Uterus (tissue), 4 donors: Measurements from ENCODE around the gene MUSTN1. TPM values are rescaled to one million over a fixed set of nuclear protein-coding genes. Genes with fewer than 3 reads are reported as not detected.

Experiments used
- DNase-seq, 2 donors: peaks; one replicate each; pipeline ENCODE4 v3.0.0-alpha.2; 2019 to 2020
- H3K27ac ChIP-seq, 2 donors: fragments of 200-600 bp; sonication (generic); 1 replicate in 1 of 2; 2 replicates in 1 of 2; pipeline ENCODE4 v1.5.1; 2016 to 2018
- H3K27me3 ChIP-seq, 2 donors: fragments of 200-600 bp; sonication (generic); one replicate each; pipeline ENCODE4 v1.5.1; 2018 to 2019; ENCODE audit warnings: control low read depth in 1 of 2
- H3K36me3 ChIP-seq, 2 donors: fragments of 200-600 bp; sonication (generic); one replicate each; pipeline ENCODE4 v1.5.1; 2019; ENCODE audit warnings: control low read depth in 1 of 2
- H3K4me1 ChIP-seq, 2 donors: fragments of 200-600 bp; sonication (generic); one replicate each; pipeline ENCODE4 v1.5.1; 2018 to 2019; ENCODE audit warnings: control low read depth in 1 of 2
- H3K4me3 ChIP-seq, 2 donors: fragments of 200-600 bp; sonication (generic); 1 replicate in 1 of 2; 2 replicates in 1 of 2; pipeline ENCODE4 v1.5.1; 2018 to 2019; ENCODE audit warnings: mild to moderate bottlenecking in 1 of 2
- H3K9me3 ChIP-seq, 2 donors: fragments of 200-600 bp; sonication (generic); one replicate each; pipeline ENCODE4 v1.5.1; 2019; ENCODE audit warnings: control low read depth in 1 of 2
- POLR2A ChIP-seq, 2 donors: fragments of 450-650 bp; IDR thresholded peaks; one replicate each; pipeline ENCODE4 v1.6.1; 2016; ENCODE audit warnings: antibody characterized with exemption in 2 of 2, mild to moderate bottlenecking in 1 of 2, moderate library complexity in 1 of 2
- intact Hi-C: fragments of 100-400 bp; cut with DNase I; formaldehyde crosslinking; loops from one replicate; pipeline ENCODE4 v1.15.1; 2023; ENCODE audit warnings: low total_unique reads
- total RNA-seq, 4 donors: library from RNA; depleted of rRNA in 3 of 4; stranded (reverse); fragments of >200 nt in 3 of 4; gene quantifications; one replicate each; pipeline versions ENCODE4 v1.1.0 to v1.2.4, GENCODE V29; 2014 to 2023
- TF ChIP-seq, protein P1 (sequence below), 4 experiments: fragments of 200-600 bp in 2 of 4; fragments of 450-650 bp in 2 of 4; sonication (generic) in 2 of 4; IDR thresholded peaks; one replicate each; pipeline ENCODE4 v1.5.1; 2016 to 2019; ENCODE audit warnings: antibody characterized with exemption in 4 of 4, mild to moderate bottlenecking in 2 of 4, moderate library complexity in 1 of 4
- donor health status: DM: yes; HTN: yes; CAD: no.

The MUSTN1 gene
- total RNA-seq, 4 donors from 2014 or later, result 1.8 to 35.2 (median 8.7) TPM; not detected in 1

DNA sequence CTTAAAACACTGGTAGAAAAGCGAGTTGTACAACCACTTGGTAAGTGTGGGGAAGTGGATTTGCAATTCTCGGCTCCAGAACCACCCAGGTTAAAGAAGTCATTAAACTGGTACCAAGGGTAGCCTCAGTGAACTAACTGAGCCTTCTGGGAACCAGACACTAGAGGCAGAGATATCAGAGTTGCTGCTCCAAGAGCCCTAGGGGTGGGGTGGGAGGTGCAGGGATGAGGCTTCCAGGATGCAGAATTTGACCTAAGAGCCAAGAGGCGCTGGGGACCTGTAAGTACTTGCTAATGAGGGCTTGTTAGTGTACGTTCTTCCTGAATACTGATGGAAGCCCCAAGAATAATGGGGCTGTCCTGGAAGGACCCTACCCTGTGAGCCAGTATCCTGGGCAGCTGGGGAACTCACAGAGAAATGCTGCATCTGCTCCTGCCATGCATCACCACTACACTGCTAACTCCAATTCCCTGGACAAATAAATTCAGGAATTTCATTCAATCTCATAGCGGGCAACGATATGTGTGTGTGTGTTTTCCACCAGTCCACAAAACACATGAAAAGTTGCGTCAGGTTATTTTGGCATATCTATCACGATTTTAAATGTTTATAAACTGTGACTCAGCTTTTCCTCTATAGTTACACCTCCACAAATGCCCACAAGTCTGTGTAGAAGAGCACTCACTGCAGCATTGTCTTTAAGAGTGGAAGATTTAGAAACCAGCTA, 38.8 kb upstream of the MUSTN1 start:
- Histone ChIP-seq H3K36me3 (no peaks in the 10 kb centered on the region), H3K27ac (no peak overlapping the region), H3K4me3 (no peak overlapping the region), H3K4me1 (no peaks in the 10 kb centered on the region), H3K9me3 (no peaks in the 10 kb centered on the region), H3K27me3 (no peaks in the 10 kb centered on the region)
- intact Hi-C loops, result no loop called here
- no peak for TF ChIP-seq POLR2A (IDR thresholded peaks at IDR 0.05)
- TF ChIP-seq, protein P1, sequence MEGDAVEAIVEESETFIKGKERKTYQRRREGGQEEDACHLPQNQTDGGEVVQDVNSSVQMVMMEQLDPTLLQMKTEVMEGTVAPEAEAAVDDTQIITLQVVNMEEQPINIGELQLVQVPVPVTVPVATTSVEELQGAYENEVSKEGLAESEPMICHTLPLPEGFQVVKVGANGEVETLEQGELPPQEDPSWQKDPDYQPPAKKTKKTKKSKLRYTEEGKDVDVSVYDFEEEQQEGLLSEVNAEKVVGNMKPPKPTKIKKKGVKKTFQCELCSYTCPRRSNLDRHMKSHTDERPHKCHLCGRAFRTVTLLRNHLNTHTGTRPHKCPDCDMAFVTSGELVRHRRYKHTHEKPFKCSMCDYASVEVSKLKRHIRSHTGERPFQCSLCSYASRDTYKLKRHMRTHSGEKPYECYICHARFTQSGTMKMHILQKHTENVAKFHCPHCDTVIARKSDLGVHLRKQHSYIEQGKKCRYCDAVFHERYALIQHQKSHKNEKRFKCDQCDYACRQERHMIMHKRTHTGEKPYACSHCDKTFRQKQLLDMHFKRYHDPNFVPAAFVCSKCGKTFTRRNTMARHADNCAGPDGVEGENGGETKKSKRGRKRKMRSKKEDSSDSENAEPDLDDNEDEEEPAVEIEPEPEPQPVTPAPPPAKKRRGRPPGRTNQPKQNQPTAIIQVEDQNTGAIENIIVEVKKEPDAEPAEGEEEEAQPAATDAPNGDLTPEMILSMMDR (IDR thresholded peaks at IDR 0.05), result no peak
- DNase-seq, result no peak

GRCh38 chr3:52872245-52872644, 37.4 kb upstream of the MUSTN1 start:
- Histone ChIP-seq H3K4me3 (no peak overlapping the region), H3K27ac (no peak overlapping the region), H3K4me1 (no peaks in the 10 kb centered on the region), H3K36me3 (no peaks in the 10 kb centered on the region), H3K9me3 (no peaks in the 10 kb centered on the region), H3K27me3 (no peaks in the 10 kb centered on the region)
- DNase-seq, result no peak
- intact Hi-C loops, result no loop called here
- TF ChIP-seq, protein P1 (IDR thresholded peaks at IDR 0.05), result no peak
- no peak for TF ChIP-seq POLR2A (IDR thresholded peaks at IDR 0.05)

- no peak overlapping the region for H3K4me3 ChIP-seq
- no peaks in the 10 kb centered on the region for H3K36me3 ChIP-seq
- no peaks in the 10 kb centered on the region for H3K27me3 ChIP-seq
- no peak for DNase-seq
- H3K4me1 ChIP-seq, result no peaks in the 10 kb centered on the region
- H3K9me3 ChIP-seq, result no peaks in the 10 kb centered on the region
- H3K27ac ChIP-seq, result no peak overlapping the region
- intact Hi-C loops, result no loop called here
- TF ChIP-seq, protein P1 (IDR thresholded peaks at IDR 0.05), result no peak
- no peak for TF ChIP-seq POLR2A (IDR thresholded peaks at IDR 0.05)
Observed at GRCh38 chr3:52871761-52872160, 36.9 kb upstream of the MUSTN1 start.

GRCh38 chr3:52870471-52870870, 35.7 kb upstream of the MUSTN1 start:
- Histone ChIP-seq H3K9me3 (no peaks in the 10 kb centered on the region), H3K4me1 (no peaks in the 10 kb centered on the region), H3K4me3 (no peak overlapping the region), H3K27ac (no peak overlapping the region), H3K27me3 (no peaks in the 10 kb centered on the region), H3K36me3 (no peaks in the 10 kb centered on the region)
- intact Hi-C loops, result no loop called here
- TF ChIP-seq, protein P1 (IDR thresholded peaks at IDR 0.05), result no peak
- no peak for TF ChIP-seq POLR2A (IDR thresholded peaks at IDR 0.05)
- DNase-seq, result no peak

DNA sequence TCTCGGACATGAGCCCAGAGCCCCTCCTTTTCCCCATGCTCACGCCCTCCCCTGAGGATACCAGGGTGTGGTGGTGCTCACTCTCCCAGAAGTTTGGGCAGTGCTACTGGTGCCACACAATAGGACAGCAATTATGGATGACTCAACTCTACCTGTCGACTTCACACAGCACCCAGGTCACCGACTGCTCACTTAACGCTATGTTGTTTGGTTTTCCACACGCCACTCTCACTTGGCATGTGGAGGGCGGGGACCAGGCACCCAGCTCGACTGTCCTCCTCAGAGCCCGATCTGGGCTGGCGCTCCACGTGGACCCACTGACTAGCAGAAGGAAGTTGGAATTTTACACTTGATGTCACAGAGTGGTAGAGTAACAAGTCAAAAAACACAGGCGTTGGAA, 31.6 kb upstream of the MUSTN1 start:
- H3K4me3 ChIP-seq, result no peak overlapping the region
- H3K27ac ChIP-seq, result no peak overlapping the region
- H3K36me3 ChIP-seq, result no peaks in the 10 kb centered on the region
- DNase-seq, result no peak
- H3K27me3 ChIP-seq, result no peaks in the 10 kb centered on the region
- H3K4me1 ChIP-seq, result no peaks in the 10 kb centered on the region
- no peaks in the 10 kb centered on the region for H3K9me3 ChIP-seq
- intact Hi-C loops, result no loop called here
- no peak for TF ChIP-seq POLR2A (IDR thresholded peaks at IDR 0.05)
- TF ChIP-seq, protein P1 (IDR thresholded peaks at IDR 0.05), result no peak
